Spleen (tissue), 7 donors: ENCODE data around the gene C19orf44.

Experiments used
- POLR2A ChIP-seq, 3 donors: fragments of 450-650 bp; IDR thresholded peaks; one replicate each; pipeline ENCODE4 v1.5.1; 2017; ENCODE audit warnings: antibody characterized with exemption in 3 of 3, mild to moderate bottlenecking in 1 of 3
- POLR2AphosphoS5 ChIP-seq, 3 donors: sonication (generic); formaldehyde crosslinking; IDR thresholded peaks; one replicate each; pipeline ENCODE4 v1.5.1; 2017; ENCODE audit warnings: antibody characterized with exemption in 3 of 3
- TF ChIP-seq, protein P1 (sequence below), 11 experiments: fragments of 200-600 bp in 7 of 11; fragments of 450-650 bp in 4 of 11; sonication (generic) in 4 of 11; IDR thresholded peaks in 8 of 11; conservative IDR thresholded peaks in 3 of 11; 1 replicate in 7 of 11; 2 replicates in 4 of 11; pipeline versions ENCODE4 v1.4.0 to v1.8.0; 2016 to 2021; ENCODE audit warnings: antibody characterized with exemption in 11 of 11, inconsistent platforms in 4 of 11, mild to moderate bottlenecking in 1 of 11
- donor health status: DM: no; HTN: no; CAD: no; lungs with moderate emphysema.
- donor health status: DM: no; HTN: no; CAD: no.
- donor health status: DM: no; HTN: no; CAD: no.

DNA sequence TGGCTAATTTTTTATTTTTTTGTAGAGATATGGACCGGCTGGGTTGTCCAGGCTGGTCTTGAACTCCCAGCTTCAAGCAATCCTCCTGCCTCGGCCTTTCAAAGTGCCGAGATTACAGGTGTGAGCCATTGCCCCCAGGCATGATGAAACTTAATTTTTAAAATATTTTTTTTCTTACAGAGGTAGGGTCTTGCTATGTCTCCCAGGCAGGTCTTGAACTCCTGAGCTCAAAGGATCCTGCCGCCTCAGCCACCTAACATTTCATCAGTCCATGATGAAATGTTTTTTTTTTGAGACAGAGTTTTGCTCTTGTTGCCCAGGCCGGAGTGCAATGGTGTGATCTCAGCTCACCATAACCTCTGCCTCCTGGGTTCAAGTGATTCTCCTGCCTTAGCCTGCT lies 12.4 kb downstream of the C19orf44 start:
- TF ChIP-seq, protein P1, sequence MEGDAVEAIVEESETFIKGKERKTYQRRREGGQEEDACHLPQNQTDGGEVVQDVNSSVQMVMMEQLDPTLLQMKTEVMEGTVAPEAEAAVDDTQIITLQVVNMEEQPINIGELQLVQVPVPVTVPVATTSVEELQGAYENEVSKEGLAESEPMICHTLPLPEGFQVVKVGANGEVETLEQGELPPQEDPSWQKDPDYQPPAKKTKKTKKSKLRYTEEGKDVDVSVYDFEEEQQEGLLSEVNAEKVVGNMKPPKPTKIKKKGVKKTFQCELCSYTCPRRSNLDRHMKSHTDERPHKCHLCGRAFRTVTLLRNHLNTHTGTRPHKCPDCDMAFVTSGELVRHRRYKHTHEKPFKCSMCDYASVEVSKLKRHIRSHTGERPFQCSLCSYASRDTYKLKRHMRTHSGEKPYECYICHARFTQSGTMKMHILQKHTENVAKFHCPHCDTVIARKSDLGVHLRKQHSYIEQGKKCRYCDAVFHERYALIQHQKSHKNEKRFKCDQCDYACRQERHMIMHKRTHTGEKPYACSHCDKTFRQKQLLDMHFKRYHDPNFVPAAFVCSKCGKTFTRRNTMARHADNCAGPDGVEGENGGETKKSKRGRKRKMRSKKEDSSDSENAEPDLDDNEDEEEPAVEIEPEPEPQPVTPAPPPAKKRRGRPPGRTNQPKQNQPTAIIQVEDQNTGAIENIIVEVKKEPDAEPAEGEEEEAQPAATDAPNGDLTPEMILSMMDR (IDR thresholded peaks at IDR 0.05 in 8 of 11, conservative IDR thresholded peaks at IDR 0.05 in 3 of 11) = no peak
- TF ChIP-seq POLR2AphosphoS5 (IDR thresholded peaks at IDR 0.05) = no peak
- TF ChIP-seq POLR2A (IDR thresholded peaks at IDR 0.05) = no peak
